ENCODE data around the gene PPIF. TPM values are rescaled to one million over a fixed set of nuclear protein-coding genes. Genes with fewer than 3 reads are reported as not detected.

Gene PPIF
- total RNA-seq, 1 experiment from 2014 or later = 59.0 TPM

DNA sequence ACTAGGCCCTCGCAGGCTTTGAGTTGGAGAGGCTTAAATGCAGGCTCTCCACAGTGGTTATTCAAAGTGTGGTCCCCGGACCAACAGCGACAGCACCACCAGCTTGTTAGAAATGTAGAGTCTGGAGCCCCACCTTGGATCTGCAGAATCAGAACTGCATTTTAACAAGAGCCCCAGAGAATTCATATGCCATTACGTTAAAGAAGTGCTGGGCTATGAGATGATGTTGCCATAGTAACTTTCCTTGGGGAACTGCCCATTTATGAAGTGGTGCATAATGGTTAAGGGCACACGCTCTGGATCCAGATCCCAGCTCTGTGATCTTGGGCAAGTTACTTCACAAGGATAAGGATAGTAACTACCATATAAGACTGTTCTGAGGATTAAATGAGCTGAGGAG is 49.3 kb downstream of the PPIF start:
- CTCF ChIA-PET = no interaction called here
- no peaks in the 10 kb centered on the region for H3K27me3 ChIP-seq (ENCODE audit: control insufficient read depth, insufficient read depth, low read length)
- in situ Hi-C loops (cut with HindIII; ENCODE audit: low pct_unique_long_range_greater_than_20kb, low sequenced_read_pairs) (no loop called here), intact Hi-C loops (cut with micrococcal nuclease; ENCODE audit: unreplicated experiment) (no loop called here)
- no TSS peak for BruUV-seq (replicated peaks)
- H3K27ac ChIP-seq (ENCODE audit: low read length) = no peak overlapping the region
- DNase-seq (ENCODE audit: low read depth, low spot score) = no peak
- H3K9me3 ChIP-seq (ENCODE audit: control insufficient read depth, insufficient read depth, low read depth, low read length) = no peaks in the 10 kb centered on the region
- H3K4me3 ChIP-seq (ENCODE audit: low read depth in 2 of 2, low read length in 2 of 2) = no peak overlapping the region
- peaks cover 5% of the 10 kb centered on the region for H3K4me1 ChIP-seq (ENCODE audit: control insufficient read depth, insufficient read depth, low read length)
- no peak for ATAC-seq
- no peak for TF ChIP-seq CTCF (IDR thresholded peaks at IDR 0.05)
- no peak for TF ChIP-seq REST (IDR thresholded peaks at IDR 0.05; ENCODE audit: insufficient read depth in 1 of 2, low read depth in 2 of 2, low read length in 1 of 2)
- TF ChIP-seq POLR2AphosphoS5 (IDR thresholded peaks at IDR 0.05; ENCODE audit: low read depth, low read length) = no peak
- TF ChIP-seq SIN3A (IDR thresholded peaks at IDR 0.05; ENCODE audit: borderline replicate concordance, insufficient read depth, low read depth, low read length) = no peak
- TF ChIP-seq TCF7L2 (IDR thresholded peaks at IDR 0.05; ENCODE audit: low read depth, low read length) = no peak
- H3K36me3 ChIP-seq (ENCODE audit: control insufficient read depth, insufficient read depth, low read length) = no peaks in the 10 kb centered on the region
- POLR2A ChIA-PET = no interaction called here

DNA sequence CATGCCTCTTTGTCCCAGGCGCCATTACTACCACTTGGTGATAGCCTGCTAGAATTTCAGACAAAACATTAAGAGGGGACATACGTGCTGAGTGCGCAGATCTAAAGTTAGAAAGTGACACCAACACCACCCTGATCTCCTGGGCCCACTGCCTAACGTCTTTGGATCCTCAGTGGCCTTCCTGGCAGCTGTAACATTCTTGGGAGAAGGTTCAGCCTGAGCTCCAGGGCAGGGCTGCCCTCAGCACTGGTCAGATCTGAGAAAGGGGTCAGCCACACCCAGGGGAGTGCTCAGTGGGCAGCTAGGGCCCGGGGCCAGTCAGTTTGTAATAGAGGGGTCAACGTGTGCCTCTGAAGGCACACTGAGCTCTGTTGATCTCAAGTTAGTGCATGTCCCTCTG is 49.8 kb downstream of the PPIF start:
- ChIA-PET CTCF (interaction anchor here (0.8 kb wide), 1 partner anchor 62 kb away, joined by 3 read pairs; no protein-coding TSS in a partner anchor), POLR2A (no interaction called here)
- TF ChIP-seq SIN3A (IDR thresholded peaks at IDR 0.05; ENCODE audit: borderline replicate concordance, insufficient read depth, low read depth, low read length) (no peak), REST (IDR thresholded peaks at IDR 0.05; ENCODE audit: insufficient read depth in 1 of 2, low read depth in 2 of 2, low read length in 1 of 2) (no peak), CTCF (IDR thresholded peaks at IDR 0.05) (no peak), POLR2AphosphoS5 (IDR thresholded peaks at IDR 0.05; ENCODE audit: low read depth, low read length) (no peak), TCF7L2 (IDR thresholded peaks at IDR 0.05; ENCODE audit: low read depth, low read length) (no peak)
- no peak overlapping the region for H3K4me3 ChIP-seq (ENCODE audit: low read depth in 2 of 2, low read length in 2 of 2)
- no peaks in the 10 kb centered on the region for H3K27me3 ChIP-seq (ENCODE audit: control insufficient read depth, insufficient read depth, low read length)
- in situ Hi-C loops (cut with HindIII; ENCODE audit: low pct_unique_long_range_greater_than_20kb, low sequenced_read_pairs) (no loop called here), intact Hi-C loops (cut with micrococcal nuclease; ENCODE audit: unreplicated experiment) (no loop called here)
- H3K9me3 ChIP-seq (ENCODE audit: control insufficient read depth, insufficient read depth, low read depth, low read length) = no peaks in the 10 kb centered on the region
- no peaks in the 10 kb centered on the region for H3K36me3 ChIP-seq (ENCODE audit: control insufficient read depth, insufficient read depth, low read length)
- peaks cover 5% of the 10 kb centered on the region for H3K4me1 ChIP-seq (ENCODE audit: control insufficient read depth, insufficient read depth, low read length)
- no peak for ATAC-seq
- H3K27ac ChIP-seq (ENCODE audit: low read length) = no peak overlapping the region
- DNase-seq (ENCODE audit: low read depth, low spot score) = no peak
- no TSS peak for BruUV-seq (replicated peaks)

Measured in Panc1 (cell line).